HG03060 (cell line): ENCODE results near the gene CCDC198.
A peak's percentile ranks its signal among the peaks of the same experiment; 100 is the strongest.

Source experiments
- ATAC-seq: cut with Tn5 transposase; IDR thresholded peaks from one replicate; pipeline ENCODE4 v1.9.1; 2021; ENCODE audit warnings: low read depth, moderate number of reproducible peaks; ENCODE audit not compliant: unreplicated experiment

CCDC198 gene

GRCh38 chr14:57470909-57471308, 22.7 kb downstream of the CCDC198 start:
- no peak for ATAC-seq

GRCh38 chr14:57464008-57464730, 29.5 kb downstream of the CCDC198 start:
- ATAC-seq = peak; percentile 53

GRCh38 chr14:57462551-57462950, 31.1 kb downstream of the CCDC198 start:
- ATAC-seq = no peak

GRCh38 chr14:57461777-57462320, 31.8 kb downstream of the CCDC198 start:
- no peak for ATAC-seq

GRCh38 chr14:57435923-57436322, 57.7 kb downstream of the CCDC198 start:
- no peak for ATAC-seq

- ATAC-seq = no peak
These were observed 72.7 kb downstream of the CCDC198 start for GRCh38 chr14:57420986-57421385.

GRCh38 chr14:57420033-57420432, 73.6 kb downstream of the CCDC198 start:
- no peak for ATAC-seq
